ENCODE data around the gene KRT75. TPM values are rescaled to one million over a fixed set of nuclear protein-coding genes. Genes with fewer than 3 reads are reported as not detected.

The KRT75 gene
- total RNA-seq, 1 donor from 2014 or later: not detected

DNA sequence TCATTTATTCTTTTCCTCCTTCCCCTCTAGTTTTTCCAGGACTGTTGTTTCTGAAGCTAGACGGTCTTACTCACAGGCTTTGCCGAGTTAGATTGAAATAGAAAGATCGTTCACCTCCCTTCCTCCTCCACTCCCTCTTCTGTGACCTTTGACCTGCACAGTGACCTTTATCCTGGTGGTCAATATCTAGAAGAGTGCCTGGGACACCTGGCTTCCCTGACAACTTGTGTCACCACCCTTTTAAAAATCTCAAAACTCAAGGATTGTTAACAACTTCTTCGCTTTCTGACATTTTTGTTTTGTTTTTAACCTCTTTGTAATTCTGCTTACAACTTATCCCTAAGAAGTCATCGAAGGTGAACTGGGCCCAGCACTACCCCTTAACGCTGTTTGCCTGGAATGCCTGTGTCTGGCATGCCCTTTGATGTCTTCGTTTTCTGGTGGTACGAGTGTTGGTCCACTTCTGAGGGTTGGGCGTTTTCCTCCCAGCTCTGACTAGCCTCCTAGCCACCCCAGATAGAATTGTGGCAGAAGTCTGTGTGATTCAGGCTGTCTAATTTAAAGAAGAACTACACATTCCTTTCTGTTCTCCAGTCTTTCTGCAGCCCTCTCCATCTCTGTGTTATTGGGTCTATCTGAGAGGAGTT, 2.8 kb upstream of the KRT75 start:
- Histone ChIP-seq H3K9me3 (ENCODE audit: low read depth) (no peaks in the 10 kb centered on the region), H3K9ac (no peak overlapping the region), H3F3A (ENCODE audit: low read depth) (peaks cover 7% of the 10 kb centered on the region), H3K36me3 (no peaks in the 10 kb centered on the region), H4K20me1 (ENCODE audit: low read depth) (no peaks in the 10 kb centered on the region), H3K4me1 (peaks cover 13% of the 10 kb centered on the region), H3K4me2 (peak overlapping the region; percentile 19), H3K27me3 (no peaks in the 10 kb centered on the region), H3K27ac (no peak overlapping the region), H2AFZ (replicated peaks) (no peak overlapping the region), H3K4me3 (no peak overlapping the region), H3K79me2 (ENCODE audit: low read depth) (no peaks in the 10 kb centered on the region)
- TF ChIP-seq EZH2phosphoT487 (IDR thresholded peaks at IDR 0.05) (no peak), EZH2 (IDR thresholded peaks at IDR 0.05) (no peak)
- TF ChIP-seq, protein P1, sequence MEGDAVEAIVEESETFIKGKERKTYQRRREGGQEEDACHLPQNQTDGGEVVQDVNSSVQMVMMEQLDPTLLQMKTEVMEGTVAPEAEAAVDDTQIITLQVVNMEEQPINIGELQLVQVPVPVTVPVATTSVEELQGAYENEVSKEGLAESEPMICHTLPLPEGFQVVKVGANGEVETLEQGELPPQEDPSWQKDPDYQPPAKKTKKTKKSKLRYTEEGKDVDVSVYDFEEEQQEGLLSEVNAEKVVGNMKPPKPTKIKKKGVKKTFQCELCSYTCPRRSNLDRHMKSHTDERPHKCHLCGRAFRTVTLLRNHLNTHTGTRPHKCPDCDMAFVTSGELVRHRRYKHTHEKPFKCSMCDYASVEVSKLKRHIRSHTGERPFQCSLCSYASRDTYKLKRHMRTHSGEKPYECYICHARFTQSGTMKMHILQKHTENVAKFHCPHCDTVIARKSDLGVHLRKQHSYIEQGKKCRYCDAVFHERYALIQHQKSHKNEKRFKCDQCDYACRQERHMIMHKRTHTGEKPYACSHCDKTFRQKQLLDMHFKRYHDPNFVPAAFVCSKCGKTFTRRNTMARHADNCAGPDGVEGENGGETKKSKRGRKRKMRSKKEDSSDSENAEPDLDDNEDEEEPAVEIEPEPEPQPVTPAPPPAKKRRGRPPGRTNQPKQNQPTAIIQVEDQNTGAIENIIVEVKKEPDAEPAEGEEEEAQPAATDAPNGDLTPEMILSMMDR (IDR thresholded peaks at IDR 0.05): no peak
- Mint-ChIP-seq H3K27ac (peak overlapping the region; percentile 30), H3K36me3 (no peaks in the 10 kb centered on the region), H3K4me1 (peaks cover 29% of the 10 kb centered on the region), H3K9me3 (no peaks in the 10 kb centered on the region), H3K27me3 (ENCODE audit: insufficient read depth, low read depth) (peaks cover 8% of the 10 kb centered on the region), H3K4me3 (no peak overlapping the region)
- no peak for DNase-seq (ENCODE audit: low spot score)

DNA sequence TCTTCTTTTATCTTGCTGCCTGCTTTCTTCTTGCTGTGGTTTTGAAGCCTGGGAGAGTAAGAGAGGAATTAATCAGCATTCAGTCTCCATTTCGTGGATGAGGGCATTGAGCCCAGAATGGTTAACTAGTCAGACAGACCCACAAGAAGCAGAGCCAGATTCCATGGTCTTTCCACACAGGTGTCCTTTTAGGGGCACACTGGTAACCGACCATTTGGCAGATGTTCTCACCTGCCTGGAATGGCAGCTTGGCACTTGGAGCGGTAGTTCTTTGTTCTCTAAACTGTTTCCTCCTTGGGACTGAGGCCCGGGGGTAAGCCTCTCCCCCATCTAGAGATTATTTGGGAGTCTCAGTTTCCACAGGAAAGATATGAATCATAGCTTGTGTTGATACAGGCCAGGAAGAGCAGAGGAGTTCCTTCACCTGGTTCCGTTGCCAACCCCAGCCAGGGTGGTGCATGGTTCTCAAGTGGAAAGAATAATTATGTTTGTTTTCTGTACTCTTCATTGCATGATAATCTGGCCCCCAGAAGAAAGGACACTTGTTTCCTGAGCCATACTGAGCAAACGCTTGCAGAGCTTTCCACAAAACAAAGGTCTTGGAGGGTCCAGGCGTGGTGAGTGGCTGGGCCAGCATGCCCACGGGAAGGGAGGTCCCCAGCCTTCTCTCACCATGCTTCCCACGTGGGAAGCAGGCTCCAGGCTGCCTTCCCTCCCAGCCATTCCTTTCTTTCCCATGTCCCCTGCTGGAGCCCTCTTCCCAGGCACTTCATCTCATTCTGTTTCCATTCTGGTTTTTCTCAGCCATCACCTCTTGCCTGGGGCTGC, 2.0 kb upstream of the KRT75 start:
- H3K9ac ChIP-seq: no peak overlapping the region
- H3K9me3 ChIP-seq (ENCODE audit: low read depth): no peaks in the 10 kb centered on the region
- H4K20me1 ChIP-seq (ENCODE audit: low read depth): no peaks in the 10 kb centered on the region
- Mint-ChIP-seq H3K4me1 (peaks cover 22% of the 10 kb centered on the region), H3K36me3 (no peaks in the 10 kb centered on the region), H3K9me3 (no peaks in the 10 kb centered on the region), H3K27me3 (ENCODE audit: insufficient read depth, low read depth) (peaks cover 8% of the 10 kb centered on the region), H3K27ac (peak overlapping the region; percentile 30), H3K4me3 (no peak overlapping the region)
- no peak overlapping the region for H3K4me3 ChIP-seq
- no peaks in the 10 kb centered on the region for H3K36me3 ChIP-seq
- no peaks in the 10 kb centered on the region for H3K27me3 ChIP-seq
- peaks cover 6% of the 10 kb centered on the region for H3K4me1 ChIP-seq
- peak overlapping the region; percentile 19 for H3K4me2 ChIP-seq
- no peaks in the 10 kb centered on the region for H3K79me2 ChIP-seq (ENCODE audit: low read depth)
- no peak overlapping the region for H3K27ac ChIP-seq
- H2AFZ ChIP-seq (replicated peaks): no peak overlapping the region
- peaks cover 3% of the 10 kb centered on the region for H3F3A ChIP-seq (ENCODE audit: low read depth)
- no peak for DNase-seq (ENCODE audit: low spot score)
- TF ChIP-seq EZH2 (IDR thresholded peaks at IDR 0.05) (no peak), EZH2phosphoT487 (IDR thresholded peaks at IDR 0.05) (no peak)
- TF ChIP-seq, protein P1 (IDR thresholded peaks at IDR 0.05): no peak

DNA sequence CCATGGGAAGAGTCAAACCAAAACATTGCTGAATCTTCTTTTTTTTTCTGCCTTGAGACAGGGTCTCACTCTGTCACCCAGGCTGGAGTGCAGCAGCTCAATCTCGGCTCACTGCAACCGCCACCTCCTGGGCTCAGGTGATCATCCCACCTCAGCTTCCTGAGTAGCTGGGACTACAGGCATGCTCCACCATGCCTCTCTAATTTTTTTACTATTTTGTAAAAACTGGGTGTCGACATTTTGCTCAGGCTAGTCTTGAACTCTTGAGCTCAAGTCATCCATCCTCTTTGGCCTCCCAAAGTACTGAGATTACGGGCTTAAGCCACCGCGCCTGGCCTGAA, 1.5 kb upstream of the KRT75 start:
- H3K4me3 ChIP-seq: no peak overlapping the region
- no peak overlapping the region for H3K9ac ChIP-seq
- no peaks in the 10 kb centered on the region for H4K20me1 ChIP-seq (ENCODE audit: low read depth)
- H2AFZ ChIP-seq (replicated peaks): no peak overlapping the region
- no peaks in the 10 kb centered on the region for H3K36me3 ChIP-seq
- Mint-ChIP-seq H3K27ac (no peak overlapping the region), H3K36me3 (no peaks in the 10 kb centered on the region), H3K9me3 (no peaks in the 10 kb centered on the region), H3K4me1 (peaks cover 16% of the 10 kb centered on the region), H3K4me3 (no peak overlapping the region), H3K27me3 (ENCODE audit: insufficient read depth, low read depth) (peaks cover 6% of the 10 kb centered on the region)
- DNase-seq (ENCODE audit: low spot score): no peak
- H3K27ac ChIP-seq: no peak overlapping the region
- no peak overlapping the region for H3K4me2 ChIP-seq
- no peaks in the 10 kb centered on the region for H3K27me3 ChIP-seq
- no peaks in the 10 kb centered on the region for H3K9me3 ChIP-seq (ENCODE audit: low read depth)
- TF ChIP-seq, protein P1 (IDR thresholded peaks at IDR 0.05): no peak
- TF ChIP-seq EZH2 (IDR thresholded peaks at IDR 0.05) (no peak), EZH2phosphoT487 (IDR thresholded peaks at IDR 0.05) (no peak)
- H3K4me1 ChIP-seq: no peaks in the 10 kb centered on the region
- peaks cover 3% of the 10 kb centered on the region for H3F3A ChIP-seq (ENCODE audit: low read depth)
- H3K79me2 ChIP-seq (ENCODE audit: low read depth): no peaks in the 10 kb centered on the region

All from neural progenitor cell (in vitro differentiated cells).